T-helper 9 cell (primary cell): ENCODE results near the gene GSTO1.

ENCODE experiments used
- DNase-seq: peaks from one replicate; pipeline ENCODE4 v3.0.0-alpha.2; 2020

GSTO1 gene

DNA sequence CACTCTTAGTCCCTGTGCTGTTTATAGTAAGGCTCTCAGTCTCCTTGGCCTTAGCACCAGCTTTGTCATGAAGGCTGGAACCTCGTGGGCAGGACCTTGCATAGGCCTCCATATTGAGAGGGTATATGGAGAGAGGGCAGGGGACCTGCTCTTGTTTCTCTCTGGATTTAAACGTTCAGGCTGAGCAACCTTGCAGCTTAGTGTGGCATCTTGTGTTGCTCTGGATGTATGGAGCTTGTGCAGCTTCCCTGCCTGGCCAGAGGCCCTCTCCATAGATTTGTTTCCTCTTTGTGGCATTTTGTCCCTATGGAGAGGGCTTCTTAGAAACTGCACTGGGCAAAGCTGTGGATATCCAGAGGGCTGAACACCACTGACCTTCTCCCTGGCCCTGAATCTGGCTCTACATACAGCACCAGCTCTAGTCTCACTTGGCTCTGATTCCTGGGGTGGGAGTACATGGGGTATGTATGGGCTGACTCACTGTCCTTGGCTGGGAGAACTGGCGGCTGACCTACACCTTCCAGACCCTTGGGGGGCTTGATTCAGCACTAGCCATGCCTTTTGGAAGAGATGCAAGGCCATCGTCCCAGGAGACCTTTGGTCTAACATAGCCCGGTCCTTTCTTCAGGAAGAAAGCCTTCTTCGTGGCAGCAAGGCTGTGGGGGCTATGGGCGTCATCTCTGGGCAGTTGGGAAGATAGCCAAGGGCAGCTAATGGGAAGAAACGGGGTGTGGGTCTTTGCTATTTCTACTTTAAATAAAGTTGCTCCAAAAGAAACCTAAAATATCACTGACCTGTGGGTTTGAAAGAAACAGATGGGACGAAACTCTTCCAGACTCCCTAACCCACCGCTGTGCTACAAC is 53.1 kb downstream of the GSTO1 start:
- DNase-seq, result no peak

DNA sequence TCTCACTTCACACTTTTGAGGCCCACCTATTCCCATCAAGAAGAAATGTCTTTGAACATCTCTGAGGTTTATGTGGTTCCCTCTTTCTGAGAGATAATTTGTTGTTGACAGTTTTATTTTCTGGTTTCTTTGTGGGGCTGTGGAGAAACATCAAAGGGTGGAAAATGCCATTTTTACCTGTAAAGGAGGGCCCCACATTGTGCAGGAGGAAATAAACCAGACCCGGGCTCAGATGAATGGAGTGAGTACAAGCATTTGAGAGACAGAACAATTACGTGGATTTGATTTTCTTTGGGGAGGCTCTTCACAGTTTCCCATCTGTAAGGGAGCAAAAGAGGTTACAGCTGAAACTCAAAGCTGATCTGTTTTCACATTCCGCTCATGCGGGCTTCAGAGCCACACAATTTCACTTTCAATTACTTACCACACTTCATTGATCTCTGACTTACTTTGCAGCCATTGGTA is 53.8 kb downstream of the GSTO1 start:
- no peak for DNase-seq

DNA sequence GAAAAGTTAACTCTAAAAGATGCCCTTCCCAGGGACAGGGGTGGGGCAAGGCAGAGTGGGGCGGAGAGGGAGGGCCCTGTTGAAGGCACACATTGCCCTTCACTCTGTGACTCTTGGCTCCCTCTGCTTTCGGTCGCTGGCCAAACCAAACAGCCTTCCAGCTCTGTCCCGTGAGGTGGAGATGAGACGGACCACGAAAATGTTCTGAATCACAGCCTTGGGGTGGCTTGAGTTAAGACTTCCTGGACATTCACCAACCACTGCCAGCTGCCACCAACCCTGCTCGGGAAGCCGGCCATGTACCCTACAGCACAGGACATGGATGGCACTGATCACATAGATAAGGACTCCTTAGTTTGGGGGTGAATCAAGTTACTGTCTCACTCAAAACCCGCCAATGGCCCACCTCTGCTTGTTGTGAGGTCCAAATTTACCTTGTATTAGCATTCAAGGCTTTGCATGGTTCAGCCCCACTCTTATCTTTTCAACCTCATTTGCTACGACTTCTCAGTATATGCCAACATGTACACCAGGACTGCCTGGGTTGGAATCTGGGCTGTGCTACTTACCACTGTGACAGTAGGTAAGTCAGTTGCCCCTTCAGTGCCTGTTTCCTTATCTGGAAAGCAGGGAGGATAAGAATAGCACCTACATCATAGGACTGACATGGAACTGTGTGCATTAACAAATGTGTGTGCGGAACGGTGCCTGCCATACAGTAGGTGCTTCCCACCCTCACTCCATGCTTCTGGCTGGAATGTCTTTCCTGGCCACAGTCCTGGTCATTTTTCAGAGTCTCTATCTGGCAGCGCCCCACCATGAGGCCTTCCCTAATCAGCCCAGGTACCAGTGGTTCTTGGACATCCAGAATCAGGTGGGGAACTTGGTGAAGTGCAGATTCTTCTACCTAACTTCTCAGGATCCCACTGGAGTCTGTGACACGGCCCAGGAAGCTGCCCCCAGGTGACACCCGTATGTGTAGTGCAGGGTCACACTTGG is 55.6 kb downstream of the GSTO1 start:
- no peak for DNase-seq

DNA sequence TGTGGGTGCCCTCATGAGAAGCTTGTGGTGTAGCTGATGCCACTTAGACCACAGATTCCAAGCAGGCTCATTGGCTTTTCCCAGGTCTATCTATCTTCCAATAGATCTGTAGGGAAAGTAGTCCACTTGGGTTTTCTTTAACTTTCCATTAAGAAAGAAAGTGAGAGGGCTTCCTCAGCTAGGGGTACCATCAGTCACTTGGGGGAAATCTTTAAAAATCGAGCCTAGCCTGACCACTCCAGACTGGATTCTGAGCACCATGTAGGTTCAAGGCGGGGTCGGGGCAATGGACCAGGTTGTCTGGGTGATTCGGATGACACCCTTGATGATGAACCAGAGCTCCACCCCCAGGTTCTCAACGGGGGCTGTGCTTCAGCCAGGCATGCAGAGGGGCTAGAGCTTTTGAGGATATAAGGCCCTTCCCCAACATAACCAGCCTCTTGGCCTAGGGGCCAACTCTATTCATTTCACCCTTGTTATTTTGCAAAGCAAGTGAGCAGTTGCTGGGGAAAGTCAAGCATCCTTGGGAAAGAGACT is 56.6 kb downstream of the GSTO1 start:
- no peak for DNase-seq

DNA sequence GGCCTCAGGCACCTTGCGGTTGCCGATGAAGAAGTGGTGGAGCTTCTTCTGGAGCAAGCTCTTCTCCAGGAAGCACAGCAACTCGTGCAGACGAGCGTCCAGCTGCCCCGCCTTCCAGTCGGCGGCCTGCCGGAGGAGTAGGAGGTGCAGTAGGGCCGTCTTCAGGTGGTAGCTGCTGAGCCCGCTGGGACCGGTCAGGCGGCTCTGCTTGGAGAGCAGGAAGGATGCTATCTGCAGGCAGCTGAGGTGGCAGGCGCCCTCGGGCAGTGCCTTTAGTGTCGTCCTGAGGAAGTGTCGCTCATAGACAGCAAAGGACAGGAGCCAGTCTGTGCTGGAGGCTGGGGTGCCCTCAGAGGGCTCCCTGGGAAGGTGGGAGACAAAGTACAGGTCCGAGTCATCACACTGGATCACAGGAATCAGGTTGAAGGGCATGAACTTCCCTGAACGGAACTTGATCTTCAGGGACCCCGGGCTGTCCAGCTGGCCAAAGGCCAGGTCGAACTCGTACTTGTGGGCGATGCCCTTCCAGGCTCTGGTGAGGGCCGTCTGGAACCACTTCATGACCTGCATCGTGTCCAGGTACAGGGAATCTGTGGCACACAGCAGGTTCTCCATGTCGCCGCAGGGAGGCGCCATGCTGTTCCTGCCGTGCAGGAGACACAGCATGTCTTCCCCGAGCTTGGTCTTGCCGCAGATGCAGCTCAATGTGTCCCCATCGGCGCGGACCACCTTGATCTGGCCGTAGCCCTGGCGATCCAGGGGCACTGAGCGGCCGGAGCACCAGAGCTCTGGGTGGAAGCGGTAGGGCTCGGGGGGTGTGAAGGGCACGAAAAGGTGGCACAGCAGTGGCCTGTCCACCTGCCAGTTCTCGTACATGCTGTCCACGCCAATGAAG is 60.1 kb downstream of the GSTO1 start:
- DNase-seq, result no peak

DNA sequence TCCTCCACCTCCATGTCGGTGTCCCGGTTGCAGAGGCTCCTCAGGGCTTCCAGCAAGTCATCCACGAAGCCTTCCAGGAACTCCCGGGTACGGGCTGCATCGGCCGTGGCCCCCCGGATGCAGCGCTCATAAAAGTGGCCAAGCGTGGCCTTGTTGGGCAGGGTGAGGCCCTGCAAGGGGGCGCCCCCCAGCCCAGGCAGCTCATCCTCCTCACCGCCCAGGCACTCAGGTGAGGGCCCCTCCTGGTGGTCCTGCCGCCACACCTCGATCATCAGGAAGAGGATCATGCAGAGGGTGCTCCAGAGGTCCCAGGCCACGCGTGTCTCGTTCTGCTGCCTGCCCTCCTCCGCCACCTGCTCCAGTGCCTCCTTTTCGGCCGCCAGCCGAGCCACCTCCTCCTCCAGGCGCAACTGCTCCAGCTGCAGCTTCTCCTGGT is 60.8 kb downstream of the GSTO1 start:
- no peak for DNase-seq

DNA sequence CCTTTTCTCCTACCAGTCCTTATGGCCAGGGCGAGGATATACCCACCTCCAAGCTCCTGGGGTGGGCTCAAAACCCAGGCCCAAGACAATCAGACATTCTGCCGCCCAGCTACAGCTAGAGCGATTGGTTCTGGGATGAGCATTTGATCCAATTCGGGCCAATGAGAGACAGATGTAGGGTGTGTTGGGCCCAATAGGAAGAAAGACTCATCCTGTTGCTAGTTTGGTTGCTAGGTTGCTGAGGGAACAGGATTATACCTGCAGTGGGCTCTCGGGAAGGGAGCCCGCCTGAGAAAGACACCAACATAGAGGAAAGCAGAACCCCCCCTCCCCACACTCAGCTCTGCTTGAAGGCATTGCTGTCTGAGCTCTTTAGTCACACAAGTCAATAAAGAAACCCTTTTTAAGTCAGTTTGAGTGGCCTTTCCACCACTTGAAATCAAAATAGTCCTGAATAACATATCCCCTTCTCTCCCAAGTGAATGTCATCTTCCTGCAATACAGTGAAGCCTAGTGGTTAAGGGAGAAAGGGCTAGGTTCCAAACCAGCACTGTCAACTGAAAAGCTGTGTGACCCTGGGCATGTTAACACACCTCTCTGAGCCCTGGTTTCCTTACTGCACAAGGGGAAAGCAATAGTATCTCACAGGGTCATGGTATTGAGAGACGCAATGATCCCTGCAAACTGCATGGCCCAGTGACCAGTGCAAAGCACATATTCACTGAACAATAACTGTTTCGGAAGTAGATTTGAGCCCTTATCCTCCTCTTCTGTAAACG is 61.8 kb downstream of the GSTO1 start:
- no peak for DNase-seq
